HL-60/S4 treated with phorbol 12-myristate 13-acetate at 8.2 ng/mL for 4 days and 3 days (cell line): ENCODE measurements around the gene PPP1R26.

Experiments
- in situ Hi-C: fragments of 300-500 bp; cut with MboI; formaldehyde crosslinking; loops from 2 replicates; pipeline ENCODE4 v1.15.0; 2022; ENCODE audit warnings: low sequenced_read_pairs

Gene PPP1R26

GRCh38 chr9:135486267-135487065 is 6.9 kb downstream of the PPP1R26 start:
- in situ Hi-C loops, result no loop called here

- in situ Hi-C loops, result no loop called here
These were observed 7.9 kb downstream of the PPP1R26 start for GRCh38 chr9:135487281-135488012.

GRCh38 chr9:135488013-135488330 is 8.4 kb downstream of the PPP1R26 start:
- in situ Hi-C loops, result no loop called here

GRCh38 chr9:135488527-135488926 is 8.9 kb downstream of the PPP1R26 start:
- in situ Hi-C loops, result no loop called here

GRCh38 chr9:135489188-135489906 is 9.8 kb downstream of the PPP1R26 start:
- in situ Hi-C loops, result no loop called here

- in situ Hi-C loops, result no loop called here
These were observed 10.7 kb downstream of the PPP1R26 start for GRCh38 chr9:135490166-135490870.

GRCh38 chr9:135490980-135491464 is 11.4 kb downstream of the PPP1R26 start:
- in situ Hi-C loops, result no loop called here

GRCh38 chr9:135491764-135492163 is 12.2 kb downstream of the PPP1R26 start:
- in situ Hi-C loops, result no loop called here

- in situ Hi-C loops, result no loop called here
These were observed 13.5 kb downstream of the PPP1R26 start for GRCh38 chr9:135492886-135493669.

- in situ Hi-C loops, result no loop called here
These were observed 15.4 kb downstream of the PPP1R26 start for GRCh38 chr9:135494791-135495559.

- in situ Hi-C loops, result no loop called here
These were observed 19.0 kb downstream of the PPP1R26 start for GRCh38 chr9:135498381-135499126.

- in situ Hi-C loops, result no loop called here
These were observed 19.9 kb downstream of the PPP1R26 start for GRCh38 chr9:135499326-135500070.

GRCh38 chr9:135500071-135500524 is 20.5 kb downstream of the PPP1R26 start:
- in situ Hi-C loops, result no loop called here

- in situ Hi-C loops, result no loop called here
These were observed 21.1 kb downstream of the PPP1R26 start, which contains the start of gene MRPS2 for GRCh38 chr9:135500525-135501260. Gene MRPS2 (plus strand): TSS chr9:135500682. CDS start chr9:135500711, 29 bp downstream.

- in situ Hi-C loops, result no loop called here
These were observed 21.9 kb downstream of the PPP1R26 start for GRCh38 chr9:135501261-135502167.
